HEK293 (cell line): ENCODE results near the gene SLC30A4.

Experiments
- GFI1B ChIP-seq: fragments of 450-650 bp; formaldehyde crosslinking; IDR thresholded peaks from 2 replicates; pipeline ENCODE4 v1.5.1; 2016; ENCODE audit warnings: missing biosample characterization, missing genetic modification characterization
- GLI2 ChIP-seq: fragments of 450-650 bp; formaldehyde crosslinking; IDR thresholded peaks from 2 replicates; pipeline ENCODE4; 2017; ENCODE audit warnings: missing biosample characterization, missing genetic modification characterization, low read depth, borderline replicate concordance
- KLF7 ChIP-seq: fragments of 450-650 bp; formaldehyde crosslinking; IDR thresholded peaks from 2 replicates; pipeline ENCODE4 v1.5.1; 2016; ENCODE audit warnings: missing biosample characterization, missing genetic modification characterization, borderline replicate concordance
- PRDM1 ChIP-seq: fragments of 450-650 bp; formaldehyde crosslinking; IDR thresholded peaks from 2 replicates; pipeline ENCODE4; 2016; ENCODE audit warnings: missing biosample characterization, missing genetic modification characterization
- SCRT2 ChIP-seq: fragments of 450-650 bp; formaldehyde crosslinking; IDR thresholded peaks from 2 replicates; pipeline ENCODE4 v1.5.1; 2016; ENCODE audit warnings: missing biosample characterization, missing genetic modification characterization
- ZBTB8A ChIP-seq: fragments of 450-650 bp; formaldehyde crosslinking; IDR thresholded peaks from 2 replicates; pipeline ENCODE4 v1.5.1; 2016; ENCODE audit warnings: missing biosample characterization, missing genetic modification characterization
- ZIC2 ChIP-seq: fragments of 450-650 bp; formaldehyde crosslinking; IDR thresholded peaks from 2 replicates; pipeline ENCODE4 v1.5.1; 2016; ENCODE audit warnings: missing biosample characterization, missing genetic modification characterization
- ZNF10 ChIP-seq: fragments of 450-650 bp; formaldehyde crosslinking; IDR thresholded peaks from 2 replicates; pipeline ENCODE4 v1.5.1; 2017; ENCODE audit warnings: missing biosample characterization, missing genetic modification characterization
- ZNF174 ChIP-seq: fragments of 450-650 bp; formaldehyde crosslinking; IDR thresholded peaks from 2 replicates; pipeline ENCODE4 v1.5.0; 2017; ENCODE audit warnings: missing biosample characterization, mild to moderate bottlenecking, missing genetic modification characterization
- ZNF2 ChIP-seq: fragments of 450-650 bp; formaldehyde crosslinking; IDR thresholded peaks from 2 replicates; pipeline ENCODE4 v1.5.1; 2016; ENCODE audit warnings: missing biosample characterization, missing genetic modification characterization
- ZNF223 ChIP-seq: fragments of 450-650 bp; formaldehyde crosslinking; IDR thresholded peaks from 2 replicates; pipeline ENCODE4 v1.5.1; 2016; ENCODE audit warnings: missing biosample characterization, missing genetic modification characterization
- ZNF23 ChIP-seq: fragments of 450-650 bp; formaldehyde crosslinking; IDR thresholded peaks from 2 replicates; pipeline ENCODE4 v1.5.1; 2016; ENCODE audit warnings: missing biosample characterization, missing genetic modification characterization, borderline replicate concordance
- ZNF239 ChIP-seq: fragments of 450-650 bp; formaldehyde crosslinking; IDR thresholded peaks from 2 replicates; pipeline ENCODE4 v1.5.1; 2016; ENCODE audit warnings: missing biosample characterization, missing genetic modification characterization
- ZNF266 ChIP-seq: fragments of 450-650 bp; formaldehyde crosslinking; IDR thresholded peaks from 2 replicates; pipeline ENCODE4 v1.5.1; 2016; ENCODE audit warnings: missing biosample characterization, missing genetic modification characterization, low read depth
- ZNF292 ChIP-seq: fragments of 450-650 bp; formaldehyde crosslinking; IDR thresholded peaks from 2 replicates; pipeline ENCODE4 v1.5.1; 2016; ENCODE audit warnings: low read depth, missing biosample characterization, missing genetic modification characterization, borderline replicate concordance
- ZNF510 ChIP-seq: fragments of 450-650 bp; formaldehyde crosslinking; IDR thresholded peaks from 2 replicates; pipeline ENCODE4 v1.5.1; 2018; ENCODE audit warnings: mild to moderate bottlenecking, missing genetic modification characterization, missing biosample characterization; ENCODE audit not compliant: insufficient replicate concordance
- ZNF549 ChIP-seq: fragments of 450-650 bp; IDR thresholded peaks from 2 replicates; pipeline ENCODE4 v1.5.1; 2018; ENCODE audit warnings: missing biosample characterization, missing genetic modification characterization, mild to moderate bottlenecking, inconsistent platforms, moderate library complexity
- ZNF560 ChIP-seq: fragments of 450-650 bp; formaldehyde crosslinking; IDR thresholded peaks from 2 replicates; pipeline ENCODE4 v1.5.1; 2017; ENCODE audit warnings: missing biosample characterization, missing genetic modification characterization, borderline replicate concordance
- ZNF571 ChIP-seq: fragments of 450-650 bp; formaldehyde crosslinking; IDR thresholded peaks from 2 replicates; pipeline ENCODE4 v1.5.0; 2017; ENCODE audit warnings: missing biosample characterization, missing genetic modification characterization
- ZNF596 ChIP-seq: fragments of 450-650 bp; IDR thresholded peaks from 2 replicates; pipeline ENCODE4 v1.5.0; 2018; ENCODE audit warnings: missing biosample characterization, mild to moderate bottlenecking, missing genetic modification characterization, moderate library complexity
- ZNF623 ChIP-seq: fragments of 450-650 bp; formaldehyde crosslinking; IDR thresholded peaks from 2 replicates; pipeline ENCODE4 v1.5.1; 2016; ENCODE audit warnings: missing biosample characterization, missing genetic modification characterization
- ZNF791 ChIP-seq: fragments of 450-650 bp; formaldehyde crosslinking; IDR thresholded peaks from 2 replicates; pipeline ENCODE4 v1.5.1; 2016; ENCODE audit warnings: missing biosample characterization, missing genetic modification characterization
- ZNF843 ChIP-seq: fragments of 450-650 bp; formaldehyde crosslinking; IDR thresholded peaks from 2 replicates; pipeline ENCODE4 v1.5.1; 2016; ENCODE audit warnings: missing biosample characterization, missing genetic modification characterization
- TF ChIP-seq, protein P1 (sequence below): fragments of 450-650 bp; formaldehyde crosslinking; IDR thresholded peaks from 2 replicates; pipeline ENCODE4 v1.5.1; 2016; ENCODE audit warnings: missing biosample characterization, missing genetic modification characterization
- TF ChIP-seq, protein P2 (sequence below): fragments of 450-650 bp; formaldehyde crosslinking; IDR thresholded peaks from 2 replicates; pipeline ENCODE4 v1.5.1; 2016; ENCODE audit warnings: missing biosample characterization, missing genetic modification characterization, low read depth
- TF ChIP-seq, protein P3 (sequence below): fragments of 450-650 bp; formaldehyde crosslinking; IDR thresholded peaks from 2 replicates; pipeline ENCODE4 v1.5.1; 2016; ENCODE audit warnings: missing biosample characterization, missing genetic modification characterization
- TF ChIP-seq, protein P4 (sequence below): fragments of 450-650 bp; formaldehyde crosslinking; IDR thresholded peaks from 2 replicates; pipeline ENCODE4 v1.5.1; 2016; ENCODE audit warnings: missing biosample characterization, missing genetic modification characterization, low read depth
- TF ChIP-seq, protein P5 (sequence below): fragments of 450-650 bp; formaldehyde crosslinking; IDR thresholded peaks from 2 replicates; pipeline ENCODE4 v1.5.1; 2016; ENCODE audit warnings: missing biosample characterization, missing genetic modification characterization

Gene SLC30A4

DNA sequence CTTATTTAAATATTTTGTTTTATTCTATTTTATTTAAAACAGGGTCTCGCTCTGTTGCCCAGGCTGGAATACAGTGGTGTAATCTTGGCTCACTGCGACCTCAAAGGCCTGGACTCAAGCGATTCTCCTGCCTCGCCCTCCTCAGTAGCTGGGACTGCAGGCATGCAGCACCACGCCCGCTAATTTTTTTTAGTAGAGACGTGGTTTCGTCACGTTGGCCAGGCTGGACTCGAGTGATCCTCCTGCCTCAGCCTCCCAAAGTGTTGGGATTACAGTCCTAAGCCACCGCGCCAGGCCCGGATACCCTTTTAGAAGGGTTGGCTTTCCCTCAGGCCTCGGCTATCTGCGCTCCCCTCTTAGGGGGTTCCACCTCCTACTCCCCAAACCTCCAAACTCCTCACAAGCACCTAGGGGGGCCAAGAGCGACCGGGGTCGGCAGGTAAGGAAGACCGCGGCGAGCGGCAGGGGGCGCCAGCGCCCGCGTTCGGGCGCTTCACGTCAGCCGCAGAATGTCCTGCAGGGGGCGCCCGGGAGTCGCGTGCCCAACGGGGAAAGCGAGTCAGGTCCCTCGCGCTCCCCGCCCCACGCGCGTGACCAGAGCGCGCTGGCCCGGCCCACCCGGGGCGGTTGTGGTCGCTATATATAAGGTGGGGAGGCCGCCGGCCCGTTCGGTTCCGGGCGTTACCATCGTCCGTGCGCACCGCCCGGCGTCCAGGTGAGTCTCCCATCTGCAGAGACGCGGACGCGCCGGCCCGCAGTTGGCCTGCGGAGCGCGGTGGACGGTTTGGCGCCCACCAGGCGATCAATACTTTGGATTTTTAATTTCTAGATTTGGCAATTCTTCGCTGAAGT is 92.4 kb downstream of the SLC30A4 start (continued):
- TF ChIP-seq, protein P1, sequence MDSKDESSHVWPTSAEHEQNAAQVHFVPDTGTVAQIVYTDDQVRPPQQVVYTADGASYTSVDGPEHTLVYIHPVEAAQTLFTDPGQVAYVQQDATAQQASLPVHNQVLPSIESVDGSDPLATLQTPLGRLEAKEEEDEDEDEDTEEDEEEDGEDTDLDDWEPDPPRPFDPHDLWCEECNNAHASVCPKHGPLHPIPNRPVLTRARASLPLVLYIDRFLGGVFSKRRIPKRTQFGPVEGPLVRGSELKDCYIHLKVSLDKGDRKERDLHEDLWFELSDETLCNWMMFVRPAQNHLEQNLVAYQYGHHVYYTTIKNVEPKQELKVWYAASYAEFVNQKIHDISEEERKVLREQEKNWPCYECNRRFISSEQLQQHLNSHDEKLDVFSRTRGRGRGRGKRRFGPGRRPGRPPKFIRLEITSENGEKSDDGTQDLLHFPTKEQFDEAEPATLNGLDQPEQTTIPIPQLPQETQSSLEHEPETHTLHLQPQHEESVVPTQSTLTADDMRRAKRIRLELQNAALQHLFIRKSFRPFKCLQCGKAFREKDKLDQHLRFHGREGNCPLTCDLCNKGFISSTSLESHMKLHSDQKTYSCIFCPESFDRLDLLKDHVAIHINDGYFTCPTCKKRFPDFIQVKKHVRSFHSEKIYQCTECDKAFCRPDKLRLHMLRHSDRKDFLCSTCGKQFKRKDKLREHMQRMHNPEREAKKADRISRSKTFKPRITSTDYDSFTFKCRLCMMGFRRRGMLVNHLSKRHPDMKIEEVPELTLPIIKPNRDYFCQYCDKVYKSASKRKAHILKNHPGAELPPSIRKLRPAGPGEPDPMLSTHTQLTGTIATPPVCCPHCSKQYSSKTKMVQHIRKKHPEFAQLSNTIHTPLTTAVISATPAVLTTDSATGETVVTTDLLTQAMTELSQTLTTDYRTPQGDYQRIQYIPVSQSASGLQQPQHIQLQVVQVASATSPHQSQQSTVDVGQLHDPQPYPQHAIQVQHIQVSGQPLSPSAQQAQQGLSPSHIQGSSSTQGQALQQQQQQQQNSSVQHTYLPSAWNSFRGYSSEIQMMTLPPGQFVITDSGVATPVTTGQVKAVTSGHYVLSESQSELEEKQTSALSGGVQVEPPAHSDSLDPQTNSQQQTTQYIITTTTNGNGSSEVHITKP (tag by site-specific recombination): no peak
- TF ChIP-seq GFI1B (no peak), ZNF596 (tag by site-specific recombination) (no peak), ZNF791 (no peak), ZNF510 (no peak), ZNF549 (tag by site-specific recombination) (no peak), KLF7 (tag by site-specific recombination) (no peak), ZNF174 (tag by site-specific recombination) (no peak), ZIC2 (no peak), ZNF571 (tag by site-specific recombination) (no peak), SCRT2 (tag by site-specific recombination) (no peak), GLI2 (no peak), ZNF239 (tag by site-specific recombination) (no peak), PRDM1 (no peak), ZNF843 (tag by site-specific recombination) (0 out of 2 replicates have a peak, but pooled peaks have one; percentile 12), ZNF292 (tag by site-specific recombination) (no peak), ZNF2 (no peak), ZNF10 (tag by site-specific recombination) (no peak), ZNF266 (no peak), ZBTB8A (tag by site-specific recombination) (peak; percentile 72), ZNF23 (tag by site-specific recombination) (no peak), ZNF623 (no peak), ZNF223 (tag by site-specific recombination) (no peak), ZNF560 (tag by site-specific recombination) (no peak)
- TF ChIP-seq, protein P2, sequence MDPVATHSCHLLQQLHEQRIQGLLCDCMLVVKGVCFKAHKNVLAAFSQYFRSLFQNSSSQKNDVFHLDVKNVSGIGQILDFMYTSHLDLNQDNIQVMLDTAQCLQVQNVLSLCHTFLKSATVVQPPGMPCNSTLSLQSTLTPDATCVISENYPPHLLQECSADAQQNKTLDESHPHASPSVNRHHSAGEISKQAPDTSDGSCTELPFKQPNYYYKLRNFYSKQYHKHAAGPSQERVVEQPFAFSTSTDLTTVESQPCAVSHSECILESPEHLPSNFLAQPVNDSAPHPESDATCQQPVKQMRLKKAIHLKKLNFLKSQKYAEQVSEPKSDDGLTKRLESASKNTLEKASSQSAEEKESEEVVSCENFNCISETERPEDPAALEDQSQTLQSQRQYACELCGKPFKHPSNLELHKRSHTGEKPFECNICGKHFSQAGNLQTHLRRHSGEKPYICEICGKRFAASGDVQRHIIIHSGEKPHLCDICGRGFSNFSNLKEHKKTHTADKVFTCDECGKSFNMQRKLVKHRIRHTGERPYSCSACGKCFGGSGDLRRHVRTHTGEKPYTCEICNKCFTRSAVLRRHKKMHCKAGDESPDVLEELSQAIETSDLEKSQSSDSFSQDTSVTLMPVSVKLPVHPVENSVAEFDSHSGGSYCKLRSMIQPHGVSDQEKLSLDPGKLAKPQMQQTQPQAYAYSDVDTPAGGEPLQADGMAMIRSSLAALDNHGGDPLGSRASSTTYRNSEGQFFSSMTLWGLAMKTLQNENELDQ (tag by site-specific recombination): no peak
- TF ChIP-seq, protein P3, sequence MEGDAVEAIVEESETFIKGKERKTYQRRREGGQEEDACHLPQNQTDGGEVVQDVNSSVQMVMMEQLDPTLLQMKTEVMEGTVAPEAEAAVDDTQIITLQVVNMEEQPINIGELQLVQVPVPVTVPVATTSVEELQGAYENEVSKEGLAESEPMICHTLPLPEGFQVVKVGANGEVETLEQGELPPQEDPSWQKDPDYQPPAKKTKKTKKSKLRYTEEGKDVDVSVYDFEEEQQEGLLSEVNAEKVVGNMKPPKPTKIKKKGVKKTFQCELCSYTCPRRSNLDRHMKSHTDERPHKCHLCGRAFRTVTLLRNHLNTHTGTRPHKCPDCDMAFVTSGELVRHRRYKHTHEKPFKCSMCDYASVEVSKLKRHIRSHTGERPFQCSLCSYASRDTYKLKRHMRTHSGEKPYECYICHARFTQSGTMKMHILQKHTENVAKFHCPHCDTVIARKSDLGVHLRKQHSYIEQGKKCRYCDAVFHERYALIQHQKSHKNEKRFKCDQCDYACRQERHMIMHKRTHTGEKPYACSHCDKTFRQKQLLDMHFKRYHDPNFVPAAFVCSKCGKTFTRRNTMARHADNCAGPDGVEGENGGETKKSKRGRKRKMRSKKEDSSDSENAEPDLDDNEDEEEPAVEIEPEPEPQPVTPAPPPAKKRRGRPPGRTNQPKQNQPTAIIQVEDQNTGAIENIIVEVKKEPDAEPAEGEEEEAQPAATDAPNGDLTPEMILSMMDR (tag by site-specific recombination): peak; percentile 94
- TF ChIP-seq, protein P4, sequence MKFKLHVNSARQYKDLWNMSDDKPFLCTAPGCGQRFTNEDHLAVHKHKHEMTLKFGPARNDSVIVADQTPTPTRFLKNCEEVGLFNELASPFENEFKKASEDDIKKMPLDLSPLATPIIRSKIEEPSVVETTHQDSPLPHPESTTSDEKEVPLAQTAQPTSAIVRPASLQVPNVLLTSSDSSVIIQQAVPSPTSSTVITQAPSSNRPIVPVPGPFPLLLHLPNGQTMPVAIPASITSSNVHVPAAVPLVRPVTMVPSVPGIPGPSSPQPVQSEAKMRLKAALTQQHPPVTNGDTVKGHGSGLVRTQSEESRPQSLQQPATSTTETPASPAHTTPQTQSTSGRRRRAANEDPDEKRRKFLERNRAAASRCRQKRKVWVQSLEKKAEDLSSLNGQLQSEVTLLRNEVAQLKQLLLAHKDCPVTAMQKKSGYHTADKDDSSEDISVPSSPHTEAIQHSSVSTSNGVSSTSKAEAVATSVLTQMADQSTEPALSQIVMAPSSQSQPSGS: no peak
- TF ChIP-seq, protein P5, sequence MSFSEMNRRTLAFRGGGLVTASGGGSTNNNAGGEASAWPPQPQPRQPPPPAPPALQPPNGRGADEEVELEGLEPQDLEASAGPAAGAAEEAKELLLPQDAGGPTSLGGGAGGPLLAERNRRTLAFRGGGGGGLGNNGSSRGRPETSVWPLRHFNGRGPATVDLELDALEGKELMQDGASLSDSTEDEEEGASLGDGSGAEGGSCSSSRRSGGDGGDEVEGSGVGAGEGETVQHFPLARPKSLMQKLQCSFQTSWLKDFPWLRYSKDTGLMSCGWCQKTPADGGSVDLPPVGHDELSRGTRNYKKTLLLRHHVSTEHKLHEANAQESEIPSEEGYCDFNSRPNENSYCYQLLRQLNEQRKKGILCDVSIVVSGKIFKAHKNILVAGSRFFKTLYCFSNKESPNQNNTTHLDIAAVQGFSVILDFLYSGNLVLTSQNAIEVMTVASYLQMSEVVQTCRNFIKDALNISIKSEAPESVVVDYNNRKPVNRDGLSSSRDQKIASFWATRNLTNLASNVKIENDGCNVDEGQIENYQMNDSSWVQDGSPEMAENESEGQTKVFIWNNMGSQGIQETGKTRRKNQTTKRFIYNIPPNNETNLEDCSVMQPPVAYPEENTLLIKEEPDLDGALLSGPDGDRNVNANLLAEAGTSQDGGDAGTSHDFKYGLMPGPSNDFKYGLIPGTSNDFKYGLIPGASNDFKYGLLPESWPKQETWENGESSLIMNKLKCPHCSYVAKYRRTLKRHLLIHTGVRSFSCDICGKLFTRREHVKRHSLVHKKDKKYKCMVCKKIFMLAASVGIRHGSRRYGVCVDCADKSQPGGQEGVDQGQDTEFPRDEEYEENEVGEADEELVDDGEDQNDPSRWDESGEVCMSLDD: peak; percentile 84
